ENCODE results near the gene IFI27.

Gene IFI27

DNA sequence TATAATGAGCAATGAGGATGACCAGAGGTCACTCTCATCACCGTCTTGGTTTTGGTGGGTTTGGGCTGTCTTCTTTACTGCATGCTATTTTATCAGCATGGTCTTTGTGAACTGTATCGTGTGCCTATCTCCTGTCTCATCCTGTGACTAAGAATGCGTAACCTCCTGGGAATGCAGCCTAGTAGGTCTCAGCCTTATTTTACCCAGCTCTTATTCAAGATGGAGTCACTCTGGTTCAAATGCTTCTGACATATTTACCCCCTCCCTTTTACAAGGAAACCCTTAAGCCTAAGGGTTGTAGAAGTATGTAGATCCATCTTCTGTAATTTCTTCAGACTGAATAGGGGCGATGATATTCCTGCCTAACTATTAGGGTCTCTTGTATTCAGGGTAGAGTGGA lies 21.1 kb upstream of the IFI27 start:
- TF ChIP-seq, protein P1, sequence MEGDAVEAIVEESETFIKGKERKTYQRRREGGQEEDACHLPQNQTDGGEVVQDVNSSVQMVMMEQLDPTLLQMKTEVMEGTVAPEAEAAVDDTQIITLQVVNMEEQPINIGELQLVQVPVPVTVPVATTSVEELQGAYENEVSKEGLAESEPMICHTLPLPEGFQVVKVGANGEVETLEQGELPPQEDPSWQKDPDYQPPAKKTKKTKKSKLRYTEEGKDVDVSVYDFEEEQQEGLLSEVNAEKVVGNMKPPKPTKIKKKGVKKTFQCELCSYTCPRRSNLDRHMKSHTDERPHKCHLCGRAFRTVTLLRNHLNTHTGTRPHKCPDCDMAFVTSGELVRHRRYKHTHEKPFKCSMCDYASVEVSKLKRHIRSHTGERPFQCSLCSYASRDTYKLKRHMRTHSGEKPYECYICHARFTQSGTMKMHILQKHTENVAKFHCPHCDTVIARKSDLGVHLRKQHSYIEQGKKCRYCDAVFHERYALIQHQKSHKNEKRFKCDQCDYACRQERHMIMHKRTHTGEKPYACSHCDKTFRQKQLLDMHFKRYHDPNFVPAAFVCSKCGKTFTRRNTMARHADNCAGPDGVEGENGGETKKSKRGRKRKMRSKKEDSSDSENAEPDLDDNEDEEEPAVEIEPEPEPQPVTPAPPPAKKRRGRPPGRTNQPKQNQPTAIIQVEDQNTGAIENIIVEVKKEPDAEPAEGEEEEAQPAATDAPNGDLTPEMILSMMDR (IDR thresholded peaks at IDR 0.05; ENCODE audit: low read length, missing control alignments), result no peak
- no peak for DNase-seq (ENCODE audit: low read depth)
- no peak overlapping the region for H3K4me3 ChIP-seq (replicated peaks; ENCODE audit: low read depth, low read length)

DNA sequence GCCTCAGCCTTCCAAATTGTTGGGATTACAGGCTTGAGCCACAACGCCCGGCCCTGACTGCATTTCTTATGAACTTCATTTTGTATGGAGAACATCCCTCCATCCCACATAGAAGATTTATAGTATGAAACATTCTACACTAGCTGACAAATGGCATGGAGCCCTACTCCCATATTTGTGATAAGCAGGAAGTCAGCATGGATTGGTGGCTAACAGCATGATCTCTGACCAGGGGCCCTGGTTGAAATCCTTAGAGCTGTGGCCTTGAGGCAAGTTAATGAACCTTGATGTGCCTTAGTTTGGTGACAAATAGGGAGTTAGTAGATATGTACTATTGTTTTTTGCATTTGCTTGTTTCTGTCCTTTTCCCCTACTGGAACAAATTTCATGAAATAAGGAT lies 17.1 kb upstream of the IFI27 start:
- DNase-seq (ENCODE audit: low read depth), result no peak
- TF ChIP-seq, protein P1 (IDR thresholded peaks at IDR 0.05; ENCODE audit: low read length, missing control alignments), result no peak
- H3K4me3 ChIP-seq (replicated peaks; ENCODE audit: low read depth, low read length), result no peak overlapping the region

DNA sequence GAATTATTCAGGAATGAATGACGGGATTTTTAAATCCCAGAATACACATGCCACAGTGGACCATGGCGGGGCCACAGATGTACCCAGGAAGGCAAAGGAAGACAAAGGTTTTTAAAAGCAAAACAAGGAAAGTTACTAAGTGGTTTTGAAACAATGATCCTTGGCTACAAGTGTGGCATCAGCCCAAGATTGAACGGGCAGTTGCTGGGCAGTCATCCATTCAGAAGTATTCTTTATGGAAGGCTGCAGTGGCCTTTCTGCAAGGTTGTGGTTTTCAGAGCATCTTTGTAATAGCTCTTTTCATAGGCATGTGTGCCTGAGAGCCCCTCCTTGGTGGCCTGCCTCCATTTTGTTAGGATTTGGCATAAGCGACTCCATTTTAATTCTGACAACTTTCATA lies 13.4 kb upstream of the IFI27 start:
- DNase-seq (ENCODE audit: low read depth), result no peak
- H3K4me3 ChIP-seq (replicated peaks; ENCODE audit: low read depth, low read length), result no peak overlapping the region
- TF ChIP-seq, protein P1 (IDR thresholded peaks at IDR 0.05; ENCODE audit: low read length, missing control alignments), result no peak

DNA sequence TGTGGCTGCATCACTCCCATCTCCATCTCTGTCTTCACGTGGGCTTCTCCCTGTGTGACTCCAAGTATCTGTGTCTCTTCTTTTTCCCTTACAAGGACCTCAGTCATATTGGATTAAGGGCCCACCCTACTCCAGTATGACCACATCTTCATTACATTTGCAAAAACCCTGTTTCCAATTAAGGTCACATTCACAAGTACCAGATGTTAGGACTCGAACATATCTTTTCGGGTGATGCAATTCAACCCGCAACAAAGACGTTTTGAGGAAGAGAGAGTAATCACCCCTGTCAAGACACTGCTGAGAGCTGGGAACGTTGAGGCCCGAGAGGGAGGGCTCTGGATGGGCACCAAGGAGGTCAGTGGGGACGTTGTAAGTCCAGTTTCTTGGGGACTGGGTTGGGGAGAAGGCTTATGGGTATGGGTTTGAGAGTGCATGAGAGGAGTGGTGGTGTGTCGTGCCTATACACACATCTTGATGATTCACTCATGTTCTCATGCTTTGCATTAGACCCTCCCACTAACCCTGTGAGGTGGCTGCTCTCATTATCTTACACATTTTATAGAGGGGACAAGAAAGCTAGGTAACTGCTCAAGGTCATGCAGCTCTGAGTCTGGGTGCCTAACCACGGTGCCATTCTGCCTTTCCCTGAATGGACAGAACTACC lies 12.1 kb upstream of the IFI27 start:
- no peak for DNase-seq (ENCODE audit: low read depth)
- TF ChIP-seq, protein P1 (IDR thresholded peaks at IDR 0.05; ENCODE audit: low read length, missing control alignments), result no peak
- no peak overlapping the region for H3K4me3 ChIP-seq (replicated peaks; ENCODE audit: low read depth, low read length)

DNA sequence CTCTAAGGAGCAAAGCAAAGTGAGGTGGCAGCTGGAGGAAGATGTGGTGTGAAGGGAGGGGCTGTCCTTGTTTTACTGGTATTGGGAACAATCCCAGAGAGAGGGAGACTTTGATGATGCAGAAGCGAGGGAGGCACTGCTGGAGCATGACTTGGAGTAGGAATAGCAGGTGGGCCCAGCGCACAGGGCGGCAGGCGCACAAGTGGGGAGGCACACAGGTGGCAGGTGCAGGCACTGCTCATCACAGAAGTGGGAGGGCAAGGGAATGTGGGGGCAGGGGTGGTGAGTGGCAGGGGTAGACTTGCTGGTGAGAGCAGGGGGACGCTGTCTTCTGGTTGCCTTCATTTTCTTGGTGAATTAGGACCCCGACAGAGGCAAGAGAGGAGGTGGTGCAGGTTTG lies 11.5 kb upstream of the IFI27 start:
- TF ChIP-seq, protein P1 (IDR thresholded peaks at IDR 0.05; ENCODE audit: low read length, missing control alignments), result no peak
- no peak overlapping the region for H3K4me3 ChIP-seq (replicated peaks; ENCODE audit: low read depth, low read length)
- no peak for DNase-seq (ENCODE audit: low read depth)

DNA sequence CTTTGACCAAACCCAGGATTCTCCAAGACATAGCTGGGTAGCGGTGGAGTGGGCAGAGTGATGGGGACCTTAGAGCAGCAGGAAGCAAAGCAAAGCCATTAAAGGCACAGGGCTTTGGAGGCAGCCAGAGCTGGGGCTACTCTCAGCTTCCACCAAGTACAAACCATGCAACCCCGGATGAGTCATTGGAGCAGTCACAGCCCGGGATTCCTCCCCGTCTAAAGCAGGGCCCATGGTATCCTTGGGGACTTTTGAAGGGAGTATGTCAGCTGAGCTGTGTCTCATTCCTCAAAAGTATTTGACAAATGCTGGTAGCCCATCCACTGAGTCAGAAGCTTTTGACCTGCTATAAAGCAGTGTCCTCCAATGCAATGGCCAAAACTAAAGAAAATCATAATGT lies 9.7 kb upstream of the IFI27 start:
- peak; percentile 59 for DNase-seq (ENCODE audit: low read depth)
- H3K4me3 ChIP-seq (replicated peaks; ENCODE audit: low read depth, low read length), result no peak overlapping the region
- TF ChIP-seq, protein P1 (IDR thresholded peaks at IDR 0.05; ENCODE audit: low read length, missing control alignments), result no peak

DNA sequence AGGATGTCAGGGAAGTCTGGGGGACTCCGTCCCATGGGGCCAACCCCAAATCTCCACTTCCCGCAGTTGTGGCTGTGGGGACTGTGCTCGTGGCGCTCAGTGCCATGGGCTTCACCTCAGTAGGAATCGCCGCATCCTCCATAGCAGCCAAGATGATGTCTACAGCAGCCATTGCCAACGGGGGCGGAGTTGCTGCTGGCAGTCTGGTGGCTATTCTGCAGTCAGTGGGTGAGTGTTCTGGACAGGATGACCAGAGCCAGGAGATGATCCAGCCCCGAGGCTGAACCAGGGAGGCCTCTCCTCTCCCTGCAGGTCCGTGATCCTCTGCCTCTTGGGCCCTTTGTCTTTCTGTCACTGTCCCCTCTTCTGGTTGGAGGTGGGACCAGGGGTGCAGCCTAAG lies 8.8 kb upstream of the IFI27 start:
- TF ChIP-seq, protein P1 (IDR thresholded peaks at IDR 0.05; ENCODE audit: low read length, missing control alignments), result no peak
- DNase-seq (ENCODE audit: low read depth), result no peak
- H3K4me3 ChIP-seq (replicated peaks; ENCODE audit: low read depth, low read length), result no peak overlapping the region
